ENCODE data around the gene KCNIP3.

GRCh38 chr2:95334916-95335641 lies 37.9 kb downstream of the KCNIP3 start:
- TF ChIP-seq EZH2 (IDR thresholded peaks at IDR 0.05) = no peak
- TF ChIP-seq POLR2AphosphoS5 (IDR thresholded peaks at IDR 0.05; ENCODE audit: borderline replicate concordance, low read depth, low read length) = no peak
